MM.1S (cell line): Measurements from ENCODE around the gene NOG.

Experiments used
- DNase-seq: peaks from one replicate; pipeline ENCODE4 v3.0.0-alpha.2; 2015
- H2AFZ ChIP-seq: fragments of 300-600 bp; sonication (generic); 2 replicates; pipeline ENCODE4 v1.6.0; 2016; ENCODE audit warnings: antibody characterized with exemption, low read length
- H3F3A ChIP-seq: fragments of 300-600 bp; sonication (generic); 2 replicates; pipeline ENCODE4 v1.6.1; 2016; ENCODE audit warnings: mild to moderate bottlenecking, antibody characterized with exemption, low read length, moderate library complexity, mixed read lengths; ENCODE audit not compliant: insufficient read depth
- H3K27ac ChIP-seq: fragments of 300-600 bp; sonication (generic); 2 replicates; pipeline ENCODE4 v1.5.1; 2016; ENCODE audit warnings: mild to moderate bottlenecking, low read length
- H3K27me3 ChIP-seq: fragments of 300-600 bp; sonication (generic); replicated peaks from 2 replicates; pipeline ENCODE4 v1.6.0; 2016; ENCODE audit warnings: low read length; ENCODE audit not compliant: insufficient read depth
- H3K36me3 ChIP-seq: fragments of 300-600 bp; sonication (generic); replicated peaks from 2 replicates; pipeline ENCODE4 v1.6.1; 2016; ENCODE audit warnings: mild to moderate bottlenecking, low read length, mixed read lengths; ENCODE audit not compliant: insufficient read depth
- H3K4me1 ChIP-seq: fragments of 300-600 bp; sonication (generic); 2 replicates; pipeline ENCODE4 v1.6.1; 2016; ENCODE audit warnings: low read length, mixed read lengths
- H3K4me2 ChIP-seq: fragments of 300-600 bp; sonication (generic); 2 replicates; pipeline ENCODE4 v1.6.0; 2016; ENCODE audit warnings: low read depth, low read length
- H3K4me3 ChIP-seq: fragments of 300-600 bp; sonication (generic); 2 replicates; pipeline ENCODE4 v1.5.1; 2016; ENCODE audit warnings: low read length, mixed read lengths
- H3K79me2 ChIP-seq: fragments of 300-600 bp; sonication (generic); 2 replicates; pipeline ENCODE4 v1.6.1; 2016; ENCODE audit warnings: mixed run types, low read length, mixed read lengths
- H3K9ac ChIP-seq: fragments of 300-600 bp; sonication (generic); 2 replicates; pipeline ENCODE4 v1.6.1; 2016; ENCODE audit warnings: low read length, mixed read lengths
- H3K9me2 ChIP-seq: fragments of 300-600 bp; sonication (generic); replicated peaks from 2 replicates; pipeline ENCODE4 v1.6.1; 2016; ENCODE audit warnings: mild to moderate bottlenecking, low read length, mixed read lengths; ENCODE audit not compliant: insufficient read depth
- H3K9me3 ChIP-seq: fragments of 300-600 bp; sonication (generic); replicated peaks from 2 replicates; pipeline ENCODE4 v1.6.1; 2016; ENCODE audit warnings: mild to moderate bottlenecking, low read length, mixed read lengths; ENCODE audit not compliant: insufficient read depth
- H4K20me1 ChIP-seq: fragments of 300-600 bp; sonication (generic); 2 replicates; pipeline ENCODE4 v1.6.1; 2016; ENCODE audit warnings: mild to moderate bottlenecking, low read length, moderate library complexity, mixed read lengths; ENCODE audit not compliant: insufficient read depth
- CTCF ChIP-seq: fragments of 300-600 bp; sonication (generic); IDR thresholded peaks from 2 replicates; pipeline ENCODE4 v1.5.1; 2016; ENCODE audit warnings: antibody characterized with exemption, low read length, mixed read lengths
- EZH2 ChIP-seq: fragments of 300-600 bp; sonication (generic); optimal IDR thresholded peaks from 2 replicates; pipeline ENCODE3; 2017; ENCODE audit warnings: low read depth, mild to moderate bottlenecking, antibody characterized with exemption, low read length, mixed read lengths
- EZH2phosphoT487 ChIP-seq: fragments of 300-600 bp; sonication (generic); IDR thresholded peaks from 2 replicates; pipeline ENCODE4 v1.6.1; 2018; ENCODE audit warnings: antibody characterized with exemption, low read length

The NOG gene

GRCh38 chr17:56603486-56604238 is 10.2 kb downstream of the NOG start:
- Histone ChIP-seq H3K4me2 (no peak overlapping the region), H3K36me3 (no peaks in the 10 kb centered on the region), H3K4me1 (no peaks in the 10 kb centered on the region), H3K9ac (no peak overlapping the region), H3K9me2 (no peaks in the 10 kb centered on the region), H3K27ac (no peak overlapping the region), H3K4me3 (no peak overlapping the region), H3F3A (no peaks in the 10 kb centered on the region), H3K79me2 (no peaks in the 10 kb centered on the region), H2AFZ (no peak overlapping the region), H3K27me3 (no peaks in the 10 kb centered on the region), H4K20me1 (no peaks in the 10 kb centered on the region), H3K9me3 (no peaks in the 10 kb centered on the region)
- DNase-seq, result no peak
- TF ChIP-seq EZH2phosphoT487 (no peak), EZH2 (no peak), CTCF (no peak)

- no peak overlapping the region for H3K27ac ChIP-seq
- H3K9me3 ChIP-seq, result no peaks in the 10 kb centered on the region
- no peak for DNase-seq
Measured at GRCh38 chr17:56604691-56605290, 11.3 kb downstream of the NOG start.

GRCh38 chr17:56608944-56609343 is 15.4 kb downstream of the NOG start:
- no peak overlapping the region for H2AFZ ChIP-seq

More at GRCh38 chr17:56604691-56605290, 11.3 kb downstream of the NOG start:
- Histone ChIP-seq H4K20me1 (no peaks in the 10 kb centered on the region), H3K4me1 (no peaks in the 10 kb centered on the region; the same call in 1 of the 2 replicates), H3K4me2 (no peak overlapping the region), H3K36me3 (no peaks in the 10 kb centered on the region), H3K9me2 (no peaks in the 10 kb centered on the region), H3K27me3 (no peaks in the 10 kb centered on the region), H3K79me2 (no peaks in the 10 kb centered on the region), H2AFZ (no peak overlapping the region), H3K9ac (no peak overlapping the region), H3F3A (no peaks in the 10 kb centered on the region), H3K4me3 (no peak overlapping the region)
- TF ChIP-seq EZH2 (no peak), CTCF (no peak), EZH2phosphoT487 (no peak)

GRCh38 chr17:56610321-56610720 is 16.8 kb downstream of the NOG start:
- H3K36me3 ChIP-seq, result no peaks in the 10 kb centered on the region
- DNase-seq, result no peak
- H3K27me3 ChIP-seq, result no peaks in the 10 kb centered on the region
- H3K27ac ChIP-seq, result no peak overlapping the region
- no peak for TF ChIP-seq EZH2phosphoT487
- no peak for TF ChIP-seq CTCF
- no peak for TF ChIP-seq EZH2
- no peaks in the 10 kb centered on the region for H3K9me2 ChIP-seq
- H3K79me2 ChIP-seq, result no peaks in the 10 kb centered on the region
- no peak overlapping the region for H3K9ac ChIP-seq
- H3F3A ChIP-seq, result no peaks in the 10 kb centered on the region
- H3K4me3 ChIP-seq, result no peak overlapping the region
- H3K4me2 ChIP-seq, result no peak overlapping the region
- no peaks in the 10 kb centered on the region; the same call in 1 of the 2 replicates for H3K4me1 ChIP-seq
- H4K20me1 ChIP-seq, result no peaks in the 10 kb centered on the region
- H3K9me3 ChIP-seq, result no peaks in the 10 kb centered on the region
- no peak overlapping the region for H2AFZ ChIP-seq

More at GRCh38 chr17:56608944-56609343, 15.4 kb downstream of the NOG start:
- H3K4me1 ChIP-seq, result no peaks in the 10 kb centered on the region; the same call in 1 of the 2 replicates
- no peaks in the 10 kb centered on the region for H3K9me3 ChIP-seq
- no peaks in the 10 kb centered on the region for H3K36me3 ChIP-seq
- no peak overlapping the region for H3K9ac ChIP-seq
- no peak overlapping the region for H3K27ac ChIP-seq
- no peak for TF ChIP-seq EZH2
- no peak for DNase-seq
- H3K9me2 ChIP-seq, result no peaks in the 10 kb centered on the region
- no peaks in the 10 kb centered on the region for H3K27me3 ChIP-seq
- H3K4me3 ChIP-seq, result no peak overlapping the region
- no peak overlapping the region for H3K4me2 ChIP-seq
- no peaks in the 10 kb centered on the region for H4K20me1 ChIP-seq
- no peaks in the 10 kb centered on the region for H3F3A ChIP-seq
- no peaks in the 10 kb centered on the region for H3K79me2 ChIP-seq
